HepG2 (cell line): ENCODE data around the gene CDC14B. TPM values are rescaled to one million over a fixed set of nuclear protein-coding genes. Genes with fewer than 3 reads are reported as not detected.
A peak's percentile ranks its signal among the peaks of the same experiment; 100 is the strongest.

Source experiments
- ATAC-seq: fragments of 200-7000 bp; cut with Tn5 transposase; 3 replicates; pipeline ENCODE4 v1.9.1; 2020; ENCODE audit warnings: mild to moderate bottlenecking, moderate library complexity
- BruUV-seq: library from RNA; stranded (reverse); fragments of 400-500 nt; replicated peaks from 2 replicates; lab custom pipeline; 2021; lab: Mats Ljungman, UMichigan
- CTCF ChIA-PET: fragments of 300-600 bp; formaldehyde crosslinking; extraction: SDS; loops from one replicate; lab custom pipeline; 2021; ENCODE audit warnings: low total read pairs, inconsistent platforms, low intra/inter-chr PET ratio; lab: Yijun Ruan, JAX
- POLR2A ChIA-PET: fragments of 350-600 bp; sonication (Branson Sonifier 250); formaldehyde crosslinking; loops from one replicate; lab custom pipeline; 2020; ENCODE audit warnings: antibody characterized with exemption, inconsistent platforms; lab: Yijun Ruan, JAX
- DNase-seq: peaks from one replicate; pipeline ENCODE4 v3.0.0-alpha.2; 2015; ENCODE audit warnings: low spot score
- FAIRE-seq: peaks from 3 replicates; lab custom pipeline; 2011; peaks lifted over from hg19 to GRCh38; lab: Jason Lieb, UNC
- H2AFZ ChIP-seq: one replicate; pipeline ENCODE4 v1.6.1; 2011; ENCODE audit warnings: low read length, inconsistent platforms
- H3K27ac ChIP-seq: fragments of 300-600 bp; 3 replicates; pipeline ENCODE4 v1.8.0; 2011; ENCODE audit warnings: mixed run types, mild to moderate bottlenecking, mixed read lengths, low read length, inconsistent platforms; ENCODE audit not compliant: insufficient read depth; ENCODE audit errors: extremely low read length
- H3K27me3 ChIP-seq, 2 experiments: fragments of 200-600 bp in 1 of 2; 2 replicates in 1 of 2; 3 replicates in 1 of 2; pipeline versions ENCODE4 v1.6.0 to v1.8.0; 2011; ENCODE audit warnings: low read length in 2 of 2, mild to moderate bottlenecking in 2 of 2, moderate library complexity in 2 of 2, inconsistent platforms in 1 of 2; ENCODE audit not compliant: insufficient read depth in 2 of 2, control insufficient read depth in 1 of 2
- H3K36me3 ChIP-seq, 2 experiments: fragments of 200-600 bp in 1 of 2; replicated peaks in 1 of 2; 2 replicates in 1 of 2; 3 replicates in 1 of 2; pipeline versions ENCODE4 v1.5.1 to v1.8.0; 2011; ENCODE audit warnings: low read length in 2 of 2, inconsistent platforms in 1 of 2; ENCODE audit not compliant: insufficient read depth in 2 of 2, control insufficient read depth in 1 of 2
- H3K4me1 ChIP-seq: 2 replicates; pipeline ENCODE4 v1.5.1; 2012; ENCODE audit warnings: low read length, inconsistent platforms; ENCODE audit not compliant: insufficient read depth
- H3K4me2 ChIP-seq: 2 replicates; pipeline ENCODE4 v1.6.0; 2011; ENCODE audit warnings: low read depth, low read length, inconsistent platforms
- H3K4me3 ChIP-seq, 3 experiments: fragments of 200-600 bp in 1 of 3; sonication (generic), shearing (Covaris generic) in 1 of 3; replicated peaks in 1 of 3; 2 replicates each; pipeline ENCODE4 v1.5.1; 2011 to 2016; ENCODE audit warnings: low read length in 3 of 3, inconsistent platforms in 2 of 3, low read depth in 2 of 3, mild to moderate bottlenecking in 2 of 3, control low read depth in 1 of 3, mixed read lengths in 1 of 3; ENCODE audit not compliant: insufficient read depth in 1 of 3
- H3K79me2 ChIP-seq: one replicate; pipeline ENCODE4 v1.6.1; 2011; ENCODE audit warnings: low read length, inconsistent platforms; ENCODE audit not compliant: insufficient read depth
- H3K9ac ChIP-seq: 2 replicates; pipeline ENCODE4 v1.6.0; 2011; ENCODE audit warnings: mild to moderate bottlenecking, low read depth, low read length, inconsistent platforms; ENCODE audit not compliant: insufficient read depth
- H3K9me3 ChIP-seq: 2 replicates; pipeline ENCODE4 v1.5.1; 2012; ENCODE audit warnings: mild to moderate bottlenecking, low read length
- H4K20me1 ChIP-seq: 2 replicates; pipeline ENCODE4 v1.6.0; 2011; ENCODE audit warnings: inconsistent platforms, mild to moderate bottlenecking, low read length, moderate library complexity; ENCODE audit not compliant: insufficient read depth
- ATRX ChIP-seq: sonication (generic); formaldehyde crosslinking; IDR thresholded peaks from 2 replicates; pipeline ENCODE4 v1.4.0; 2020; ENCODE audit warnings: missing genetic modification reagents, borderline replicate concordance
- BORCS8-MEF2B ChIP-seq: sonication (generic); formaldehyde crosslinking; IDR thresholded peaks from 2 replicates; pipeline ENCODE4 v1.8.0; 2022; ENCODE audit warnings: mild to moderate bottlenecking, missing genetic modification reagents
- BRCA1 ChIP-seq: sonication (generic); formaldehyde crosslinking; IDR thresholded peaks from 2 replicates; pipeline ENCODE4 v1.4.0; 2020; ENCODE audit warnings: missing genetic modification reagents
- NFRKB ChIP-seq: fragments of 450-650 bp; IDR thresholded peaks from 2 replicates; pipeline ENCODE4 v1.6.1; 2017
- ZBTB38 ChIP-seq: sonication (generic); formaldehyde crosslinking; IDR thresholded peaks from 2 replicates; pipeline ENCODE4 v1.5.1; 2020; ENCODE audit warnings: mild to moderate bottlenecking, missing genetic modification reagents
- ZC3H4 ChIP-seq: sonication (generic); formaldehyde crosslinking; IDR thresholded peaks from 2 replicates; pipeline ENCODE4 v1.4.0; 2020; ENCODE audit warnings: missing genetic modification reagents, borderline replicate concordance
- ZFP41 ChIP-seq: sonication (generic); formaldehyde crosslinking; IDR thresholded peaks from 2 replicates; pipeline ENCODE4 v1.4.0; 2020; ENCODE audit warnings: mild to moderate bottlenecking, missing genetic modification reagents, borderline replicate concordance
- ZFP82 ChIP-seq: sonication (generic); formaldehyde crosslinking; IDR thresholded peaks from 2 replicates; pipeline ENCODE4 v1.5.1; 2020; ENCODE audit warnings: mild to moderate bottlenecking, missing genetic modification reagents, borderline replicate concordance
- ZFX ChIP-seq: sonication (generic); formaldehyde crosslinking; IDR thresholded peaks from 2 replicates; pipeline ENCODE4 v1.4.0; 2020; ENCODE audit warnings: mild to moderate bottlenecking, low read depth, missing genetic modification reagents, moderate library complexity
- ZNF207 ChIP-seq: fragments of 450-650 bp; IDR thresholded peaks from 2 replicates; pipeline ENCODE4 v1.6.1; 2016; ENCODE audit warnings: antibody characterized with exemption, borderline replicate concordance
- ZNF557 ChIP-seq: sonication (generic); formaldehyde crosslinking; IDR thresholded peaks from 2 replicates; pipeline ENCODE4 v1.4.0; 2020; ENCODE audit warnings: missing genetic modification reagents
- ZNF766 ChIP-seq: sonication (generic); formaldehyde crosslinking; IDR thresholded peaks from 2 replicates; pipeline ENCODE4 v1.5.0; 2020; ENCODE audit warnings: missing genetic modification reagents, borderline replicate concordance
- WGBS: methylation state at CpG from one replicate; pipeline ENCODE4 v1.1.6; 2017; ENCODE audit warnings: low lambda C conversion rate; 5-methylcytosine and 5-hydroxymethylcytosine counted together
- in situ Hi-C: cut with HindIII; loops from 2 replicates; pipeline ENCODE4 v1.10.0; 2017; ENCODE audit warnings: low pct_unique_long_range_greater_than_20kb; ENCODE audit not compliant: extremely low pct_ligation_motif_present
- intact Hi-C: fragments of 100-400 bp; cut with micrococcal nuclease; formaldehyde crosslinking; loops from one replicate; pipeline ENCODE4 v1.10.0; 2022; ENCODE audit not compliant: unreplicated experiment
- polyA plus RNA-seq, 8 experiments: library from polyadenylated mRNA; depleted of rRNA in 3 of 8; stranded (reverse) in 7 of 8; unstranded in 1 of 8; fragments of >200 nt; fragmentation: Illumina TruSeq in 4 of 8; extraction: Trizol in 4 of 8; gene quantifications; 2 replicates each; pipeline versions ENCODE4 v1.2.1 to v1.2.3, GENCODE V29; 2011 to 2016; ENCODE audit warnings: low read depth in 4 of 8, missing spikeins in 1 of 8, mixed read lengths in 1 of 8; ENCODE audit not compliant: insufficient read depth in 1 of 8
- total RNA-seq, 5 experiments: library from RNA; depleted of rRNA; stranded (reverse); fragments of >200 nt; fragmentation: Illumina TruSeq; extraction: Trizol; gene quantifications; 2 replicates each; pipeline ENCODE4 v1.2.3, GENCODE V29; 2016; ENCODE audit warnings: low read depth in 1 of 5
- TF ChIP-seq, protein P1 (sequence below): sonication (generic); formaldehyde crosslinking; IDR thresholded peaks from 2 replicates; pipeline ENCODE4 v1.4.0; 2020; ENCODE audit warnings: missing genetic modification reagents, mild to moderate bottlenecking, borderline replicate concordance
- TF ChIP-seq, protein P2 (sequence below): sonication (generic); formaldehyde crosslinking; IDR thresholded peaks from 2 replicates; pipeline ENCODE4 v1.5.1; 2020; ENCODE audit warnings: mild to moderate bottlenecking, missing genetic modification reagents, moderate library complexity

CDC14B gene
- total and polyA plus RNA-seq, 2 of the 13 experiments (the other 11 are each of a cell fraction or from before 2014, with no cell fraction given), result 25.8 to 33.3 TPM

- TF ChIP-seq BORCS8-MEF2B (CRISPR knock-in tag) (no peak), ZC3H4 (CRISPR knock-in tag) (no peak), NFRKB (no peak), ATRX (no peak)
These were observed 132.6 kb downstream of the CDC14B start (continued) for GRCh38 chr9:96487029-96487396.

GRCh38 chr9:96486386-96487028 is 133.1 kb downstream of the CDC14B start:
- Histone ChIP-seq H4K20me1 (no peaks in the 10 kb centered on the region), H3K27me3 (no peaks in the 10 kb centered on the region), H3K4me2 (no peak overlapping the region), H2AFZ (no peak overlapping the region), H3K27ac (peak overlapping the region; percentile 33), H3K79me2 (no peaks in the 10 kb centered on the region), H3K4me3 (no peak overlapping the region), H3K36me3 (peaks cover 10 to 48% of the 10 kb centered on the region in 2 experiments), H3K9me3 (no peaks in the 10 kb centered on the region), H3K9ac (no peak overlapping the region), H3K4me1 (peaks cover 67% of the 10 kb centered on the region)
- POLR2A ChIA-PET, result interaction anchor here (0.6 to 0.8 kb wide), 2 partner anchors 34 to 80 kb away, joined by 3 read pairs; no protein-coding TSS in a partner anchor
- intact Hi-C loops, result no loop called here
- in situ Hi-C loops, result no loop called here
- no TSS peak for BruUV-seq
- FAIRE-seq, result no peak
- WGBS, result 94% methylated on average over 4 of the region's 7 CpGs
- CTCF ChIA-PET, result no interaction called here
- no peak for DNase-seq
- no peak for ATAC-seq
- TF ChIP-seq ZNF557 (no peak), ZNF207 (no peak), ZNF766 (CRISPR knock-in tag) (no peak), ZFP82 (CRISPR knock-in tag) (no peak), ZBTB38 (CRISPR knock-in tag) (peak; percentile 54; the same call in 1 of the 2 replicates), ZFP41 (CRISPR knock-in tag) (no peak), ZFX (CRISPR knock-in tag) (no peak), BRCA1 (CRISPR knock-in tag) (no peak)
- TF ChIP-seq, protein P1, sequence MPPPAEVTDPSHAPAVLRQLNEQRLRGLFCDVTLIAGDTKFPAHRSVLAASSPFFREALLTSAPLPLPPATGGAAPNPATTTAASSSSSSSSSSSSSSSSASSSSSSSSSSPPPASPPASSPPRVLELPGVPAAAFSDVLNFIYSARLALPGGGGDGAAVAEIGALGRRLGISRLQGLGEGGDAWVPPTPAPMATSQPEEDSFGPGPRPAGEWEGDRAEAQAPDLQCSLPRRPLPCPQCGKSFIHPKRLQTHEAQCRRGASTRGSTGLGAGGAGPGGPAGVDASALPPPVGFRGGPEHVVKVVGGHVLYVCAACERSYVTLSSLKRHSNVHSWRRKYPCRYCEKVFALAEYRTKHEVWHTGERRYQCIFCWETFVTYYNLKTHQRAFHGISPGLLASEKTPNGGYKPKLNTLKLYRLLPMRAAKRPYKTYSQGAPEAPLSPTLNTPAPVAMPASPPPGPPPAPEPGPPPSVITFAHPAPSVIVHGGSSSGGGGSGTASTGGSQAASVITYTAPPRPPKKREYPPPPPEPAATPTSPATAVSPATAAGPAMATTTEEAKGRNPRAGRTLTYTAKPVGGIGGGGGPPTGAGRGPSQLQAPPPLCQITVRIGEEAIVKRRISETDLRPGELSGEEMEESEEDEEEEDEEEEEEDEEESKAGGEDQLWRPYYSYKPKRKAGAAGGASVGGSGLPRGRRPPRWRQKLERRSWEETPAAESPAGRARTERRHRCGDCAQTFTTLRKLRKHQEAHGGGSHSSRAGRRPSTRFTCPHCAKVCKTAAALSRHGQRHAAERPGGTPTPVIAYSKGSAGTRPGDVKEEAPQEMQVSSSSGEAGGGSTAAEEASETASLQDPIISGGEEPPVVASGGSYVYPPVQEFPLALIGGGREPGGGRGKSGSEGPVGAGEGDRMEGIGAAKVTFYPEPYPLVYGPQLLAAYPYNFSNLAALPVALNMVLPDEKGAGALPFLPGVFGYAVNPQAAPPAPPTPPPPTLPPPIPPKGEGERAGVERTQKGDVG, result 0 out of 2 replicates have a peak, but pooled peaks have one; percentile 47
- TF ChIP-seq, protein P2, sequence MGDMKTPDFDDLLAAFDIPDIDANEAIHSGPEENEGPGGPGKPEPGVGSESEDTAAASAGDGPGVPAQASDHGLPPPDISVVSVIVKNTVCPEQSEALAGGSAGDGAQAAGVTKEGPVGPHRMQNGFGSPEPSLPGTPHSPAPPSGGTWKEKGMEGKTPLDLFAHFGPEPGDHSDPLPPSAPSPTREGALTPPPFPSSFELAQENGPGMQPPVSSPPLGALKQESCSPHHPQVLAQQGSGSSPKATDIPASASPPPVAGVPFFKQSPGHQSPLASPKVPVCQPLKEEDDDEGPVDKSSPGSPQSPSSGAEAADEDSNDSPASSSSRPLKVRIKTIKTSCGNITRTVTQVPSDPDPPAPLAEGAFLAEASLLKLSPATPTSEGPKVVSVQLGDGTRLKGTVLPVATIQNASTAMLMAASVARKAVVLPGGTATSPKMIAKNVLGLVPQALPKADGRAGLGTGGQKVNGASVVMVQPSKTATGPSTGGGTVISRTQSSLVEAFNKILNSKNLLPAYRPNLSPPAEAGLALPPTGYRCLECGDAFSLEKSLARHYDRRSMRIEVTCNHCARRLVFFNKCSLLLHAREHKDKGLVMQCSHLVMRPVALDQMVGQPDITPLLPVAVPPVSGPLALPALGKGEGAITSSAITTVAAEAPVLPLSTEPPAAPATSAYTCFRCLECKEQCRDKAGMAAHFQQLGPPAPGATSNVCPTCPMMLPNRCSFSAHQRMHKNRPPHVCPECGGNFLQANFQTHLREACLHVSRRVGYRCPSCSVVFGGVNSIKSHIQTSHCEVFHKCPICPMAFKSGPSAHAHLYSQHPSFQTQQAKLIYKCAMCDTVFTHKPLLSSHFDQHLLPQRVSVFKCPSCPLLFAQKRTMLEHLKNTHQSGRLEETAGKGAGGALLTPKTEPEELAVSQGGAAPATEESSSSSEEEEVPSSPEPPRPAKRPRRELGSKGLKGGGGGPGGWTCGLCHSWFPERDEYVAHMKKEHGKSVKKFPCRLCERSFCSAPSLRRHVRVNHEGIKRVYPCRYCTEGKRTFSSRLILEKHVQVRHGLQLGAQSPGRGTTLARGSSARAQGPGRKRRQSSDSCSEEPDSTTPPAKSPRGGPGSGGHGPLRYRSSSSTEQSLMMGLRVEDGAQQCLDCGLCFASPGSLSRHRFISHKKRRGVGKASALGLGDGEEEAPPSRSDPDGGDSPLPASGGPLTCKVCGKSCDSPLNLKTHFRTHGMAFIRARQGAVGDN (CRISPR knock-in tag), result peak; percentile 44; the same call in 1 of the 2 replicates
